CD4-positive, alpha-beta memory T cell (primary cell): Measurements from ENCODE around the gene PRCP. TPM values are rescaled to one million over a fixed set of nuclear protein-coding genes. Genes with fewer than 3 reads are reported as not detected.

Experiments
- CTCF ChIA-PET: fragments of 350-600 bp; sonication (Branson Sonifier 250); formaldehyde crosslinking; loops from one replicate; lab custom pipeline; 2021; ENCODE audit warnings: inconsistent platforms; ENCODE audit not compliant: partially characterized antibody; lab: Charles Lee
- POLR2A ChIA-PET: fragments of 350-600 bp; sonication (Branson Sonifier 250); formaldehyde crosslinking; loops from one replicate; lab custom pipeline; 2021; ENCODE audit not compliant: partially characterized antibody; lab: Charles Lee
- DNase-seq, 5 donors: peaks; one replicate each; pipeline versions ENCODE4 v3.0.0 to v3.0.0-alpha.2; 2020 to 2022; ENCODE audit warnings: mixed read lengths in 1 of 5
- H3K27ac ChIP-seq: one replicate; pipeline ENCODE4 v1.7.0; 2013; ENCODE audit warnings: low read depth, low read length
- H3K27me3 ChIP-seq: 2 replicates; pipeline ENCODE4 v1.7.0; 2013; ENCODE audit warnings: mild to moderate bottlenecking, low read length, moderate library complexity; ENCODE audit not compliant: insufficient read depth
- H3K36me3 ChIP-seq: 2 replicates; pipeline ENCODE4 v1.7.0; 2013; ENCODE audit warnings: mild to moderate bottlenecking, low read length, moderate library complexity; ENCODE audit not compliant: insufficient read depth
- H3K4me1 ChIP-seq: 2 replicates; pipeline ENCODE4 v1.7.0; 2013; ENCODE audit warnings: mild to moderate bottlenecking, low read length, moderate library complexity; ENCODE audit not compliant: insufficient read depth
- H3K4me3 ChIP-seq, 2 donors: one replicate each; pipeline ENCODE4 v1.7.0; 2013; ENCODE audit warnings: low read length in 2 of 2, mild to moderate bottlenecking in 1 of 2
- H3K9me3 ChIP-seq, 2 donors: one replicate each; pipeline ENCODE4 v1.7.0; 2013; ENCODE audit warnings: low read length in 2 of 2, control low read depth in 1 of 2; ENCODE audit not compliant: control insufficient read depth in 1 of 2
- H3K27ac Mint-ChIP-seq, 7 donors: one replicate each; pipeline ENCODE4 v1.8.0; 2020 to 2021; ENCODE audit warnings: mixed read lengths in 7 of 7, mild to moderate bottlenecking in 6 of 7, inconsistent platforms in 3 of 7, moderate library complexity in 3 of 7
- H3K27me3 Mint-ChIP-seq, 2 donors: one replicate each; pipeline ENCODE4 v1.8.0; 2020 to 2021; ENCODE audit warnings: mixed read lengths in 2 of 2
- H3K36me3 Mint-ChIP-seq, 2 donors: one replicate each; pipeline ENCODE4 v1.8.0; 2020 to 2021; ENCODE audit warnings: mixed read lengths in 2 of 2, inconsistent platforms in 1 of 2, mild to moderate bottlenecking in 1 of 2
- H3K4me1 Mint-ChIP-seq, 4 donors: one replicate each; pipeline ENCODE4 v1.8.0; 2020 to 2021; ENCODE audit warnings: mixed read lengths in 4 of 4, mild to moderate bottlenecking in 1 of 4
- H3K4me3 Mint-ChIP-seq, 8 donors: one replicate each; pipeline ENCODE4 v1.8.0; 2020 to 2021; ENCODE audit warnings: mixed read lengths in 8 of 8, mild to moderate bottlenecking in 7 of 8, moderate library complexity in 6 of 8, inconsistent platforms in 3 of 8
- H3K9me3 Mint-ChIP-seq, 8 donors: one replicate each; pipeline ENCODE4 v1.8.0; 2020 to 2021; ENCODE audit warnings: mixed read lengths in 8 of 8, mild to moderate bottlenecking in 5 of 8, inconsistent platforms in 3 of 8, moderate library complexity in 1 of 8
- intact Hi-C: fragments of 100-400 bp; cut with micrococcal nuclease; formaldehyde crosslinking; loops from one replicate; pipeline ENCODE4 v1.15.1; 2023
- polyA plus RNA-seq, 2 donors: library from polyadenylated mRNA; unstranded; fragments of 300-500 nt; fragmentation: Illumina TruSeq; gene quantifications; one replicate each; pipeline ENCODE4 v1.2.3, GENCODE V29; 2021
- total RNA-seq, 2 experiments: library from RNA; stranded (reverse); gene quantifications; one replicate each; pipeline ENCODE4 v1.2.3, GENCODE V29; 2021

PRCP gene
- total and polyA plus RNA-seq, 4 experiments from 2014 or later = 24.1 to 38.4 (median 31.2) TPM

- H3K4me1 Mint-ChIP-seq = no peaks in the 10 kb centered on the region
- Histone ChIP-seq H3K27ac (no peak overlapping the region), H3K4me3 (no peak overlapping the region), H3K36me3 (no peaks in the 10 kb centered on the region), H3K4me1 (no peaks in the 10 kb centered on the region), H3K9me3 (no peaks in the 10 kb centered on the region), H3K27me3 (no peaks in the 10 kb centered on the region)
- DNase-seq = no peak
- H3K36me3 Mint-ChIP-seq = no peaks in the 10 kb centered on the region
- no peak overlapping the region for H3K4me3 Mint-ChIP-seq
- no peaks in the 10 kb centered on the region for H3K9me3 Mint-ChIP-seq
- ChIA-PET CTCF (no interaction called here), POLR2A (no interaction called here)
- no peak overlapping the region for H3K27ac Mint-ChIP-seq
- peaks cover 19 to 28% of the 10 kb centered on the region in 2 donors for H3K27me3 Mint-ChIP-seq
- intact Hi-C loops = no loop called here
These were observed 89.5 kb downstream of the PRCP start for GRCh38 chr11:82810738-82811137.

- no peak overlapping the region for H3K27ac Mint-ChIP-seq
- no peaks in the 10 kb centered on the region for H3K9me3 ChIP-seq
- no peaks in the 10 kb centered on the region for H3K4me1 ChIP-seq
- no peaks in the 10 kb centered on the region for H3K36me3 ChIP-seq
- ChIA-PET POLR2A (no interaction called here), CTCF (interaction anchor here (1.0 kb wide), 1 partner anchor 9 kb away, joined by 3 read pairs; no protein-coding TSS in a partner anchor)
- intact Hi-C loops = no loop called here
- no peak overlapping the region for H3K4me3 ChIP-seq
- H3K4me3 Mint-ChIP-seq = no peak overlapping the region
- H3K27me3 Mint-ChIP-seq = peaks cover 21 to 26% of the 10 kb centered on the region in 2 donors
- no peak for DNase-seq
- no peak overlapping the region for H3K27ac ChIP-seq
- no peaks in the 10 kb centered on the region for H3K27me3 ChIP-seq
- H3K4me1 Mint-ChIP-seq = no peaks in the 10 kb centered on the region
- no peaks in the 10 kb centered on the region for H3K36me3 Mint-ChIP-seq
- H3K9me3 Mint-ChIP-seq = peaks cover 0 to under 1% (median 0%) of the 10 kb centered on the region in 8 donors
These were observed 89.9 kb downstream of the PRCP start for GRCh38 chr11:82810326-82810725.

GRCh38 chr11:82807646-82808045, 92.6 kb downstream of the PRCP start:
- H3K27ac ChIP-seq = no peak overlapping the region
- no peaks in the 10 kb centered on the region for H3K36me3 Mint-ChIP-seq
- no peaks in the 10 kb centered on the region for H3K27me3 ChIP-seq
- ChIA-PET POLR2A (no interaction called here), CTCF (no interaction called here)
- H3K9me3 Mint-ChIP-seq = peaks cover 0 to 2% (median 0%) of the 10 kb centered on the region in 8 donors
- no peak for DNase-seq
- H3K4me3 ChIP-seq = no peak overlapping the region
- H3K4me1 ChIP-seq = no peaks in the 10 kb centered on the region
- no peak overlapping the region for H3K4me3 Mint-ChIP-seq
- no peak overlapping the region for H3K27ac Mint-ChIP-seq
- intact Hi-C loops = no loop called here
- no peaks in the 10 kb centered on the region for H3K9me3 ChIP-seq
- H3K27me3 Mint-ChIP-seq = peaks cover 14 to 25% of the 10 kb centered on the region in 2 donors
- H3K36me3 ChIP-seq = no peaks in the 10 kb centered on the region
- H3K4me1 Mint-ChIP-seq = no peaks in the 10 kb centered on the region

GRCh38 chr11:82802710-82803109, 97.5 kb downstream of the PRCP start:
- H3K4me3 Mint-ChIP-seq = no peak overlapping the region
- no peak overlapping the region for H3K4me3 ChIP-seq
- no peaks in the 10 kb centered on the region for H3K27me3 ChIP-seq
- peaks cover 21 to 29% of the 10 kb centered on the region in 2 donors for H3K27me3 Mint-ChIP-seq
- H3K36me3 Mint-ChIP-seq = no peaks in the 10 kb centered on the region
- no peak overlapping the region for H3K27ac Mint-ChIP-seq
- ChIA-PET POLR2A (no interaction called here), CTCF (no interaction called here)
- H3K9me3 ChIP-seq = no peaks in the 10 kb centered on the region
- no peak for DNase-seq
- H3K27ac ChIP-seq = no peak overlapping the region
- H3K4me1 ChIP-seq = no peaks in the 10 kb centered on the region
- peaks cover 0 to 4% (median 0%) of the 10 kb centered on the region in 8 donors for H3K9me3 Mint-ChIP-seq
- H3K36me3 ChIP-seq = no peaks in the 10 kb centered on the region
- no peaks in the 10 kb centered on the region for H3K4me1 Mint-ChIP-seq
- intact Hi-C loops = no loop called here

- no peaks in the 10 kb centered on the region for H3K27me3 ChIP-seq
- H3K9me3 Mint-ChIP-seq = peaks cover 0 to 2% (median 0%) of the 10 kb centered on the region in 8 donors
- intact Hi-C loops = no loop called here
- H3K9me3 ChIP-seq = no peaks in the 10 kb centered on the region
- ChIA-PET CTCF (no interaction called here), POLR2A (no interaction called here)
- H3K27ac ChIP-seq = no peak overlapping the region
- no peak overlapping the region for H3K4me3 Mint-ChIP-seq
- no peak overlapping the region for H3K4me3 ChIP-seq
- H3K27ac Mint-ChIP-seq = no peak overlapping the region
- H3K27me3 Mint-ChIP-seq = peaks cover 8 to 11% of the 10 kb centered on the region in 2 donors
- no peaks in the 10 kb centered on the region for H3K36me3 ChIP-seq
- no peaks in the 10 kb centered on the region for H3K4me1 ChIP-seq
- no peak for DNase-seq
- no peaks in the 10 kb centered on the region for H3K36me3 Mint-ChIP-seq
- H3K4me1 Mint-ChIP-seq = no peaks in the 10 kb centered on the region
These were observed 103.0 kb downstream of the PRCP start for GRCh38 chr11:82796998-82797961.

- POLR2A ChIA-PET = no interaction called here
- CTCF ChIA-PET = no interaction called here
These were observed 105.7 kb downstream of the PRCP start for GRCh38 chr11:82794490-82794889.

GRCh38 chr11:82792822-82793569, 107.2 kb downstream of the PRCP start:
- Mint-ChIP-seq H3K9me3 (no peaks in the 10 kb centered on the region), H3K27me3 (no peaks in the 10 kb centered on the region), H3K36me3 (no peaks in the 10 kb centered on the region), H3K4me1 (no peaks in the 10 kb centered on the region), H3K27ac (no peak overlapping the region), H3K4me3 (no peak overlapping the region)
- DNase-seq = no peak
- Histone ChIP-seq H3K27ac (no peak overlapping the region), H3K4me3 (no peak overlapping the region), H3K4me1 (no peaks in the 10 kb centered on the region), H3K36me3 (no peaks in the 10 kb centered on the region), H3K27me3 (no peaks in the 10 kb centered on the region), H3K9me3 (no peaks in the 10 kb centered on the region)
- POLR2A ChIA-PET = no interaction called here
- CTCF ChIA-PET = no interaction called here
- intact Hi-C loops = no loop called here

More at GRCh38 chr11:82794490-82794889, 105.7 kb downstream of the PRCP start:
- H3K9me3 ChIP-seq = no peaks in the 10 kb centered on the region
- no peak overlapping the region for H3K4me3 ChIP-seq
- H3K4me1 ChIP-seq = no peaks in the 10 kb centered on the region
- DNase-seq = no peak
- no peaks in the 10 kb centered on the region for H3K9me3 Mint-ChIP-seq
- no peak overlapping the region for H3K27ac ChIP-seq
- H3K36me3 Mint-ChIP-seq = no peaks in the 10 kb centered on the region
- H3K36me3 ChIP-seq = no peaks in the 10 kb centered on the region
- no peaks in the 10 kb centered on the region for H3K4me1 Mint-ChIP-seq
- intact Hi-C loops = no loop called here
- no peaks in the 10 kb centered on the region for H3K27me3 ChIP-seq
- H3K27ac Mint-ChIP-seq = no peak overlapping the region
- H3K4me3 Mint-ChIP-seq = no peak overlapping the region
- H3K27me3 Mint-ChIP-seq = peaks cover 0 to 2% of the 10 kb centered on the region in 2 donors
